Measurements from ENCODE around the gene RNGTT.
"Not testable (repeated sequence)": the region's sequence is repeated elsewhere in the genome, so short reads cannot be mapped to it uniquely, and the experiment has no call there.

The RNGTT gene

DNA sequence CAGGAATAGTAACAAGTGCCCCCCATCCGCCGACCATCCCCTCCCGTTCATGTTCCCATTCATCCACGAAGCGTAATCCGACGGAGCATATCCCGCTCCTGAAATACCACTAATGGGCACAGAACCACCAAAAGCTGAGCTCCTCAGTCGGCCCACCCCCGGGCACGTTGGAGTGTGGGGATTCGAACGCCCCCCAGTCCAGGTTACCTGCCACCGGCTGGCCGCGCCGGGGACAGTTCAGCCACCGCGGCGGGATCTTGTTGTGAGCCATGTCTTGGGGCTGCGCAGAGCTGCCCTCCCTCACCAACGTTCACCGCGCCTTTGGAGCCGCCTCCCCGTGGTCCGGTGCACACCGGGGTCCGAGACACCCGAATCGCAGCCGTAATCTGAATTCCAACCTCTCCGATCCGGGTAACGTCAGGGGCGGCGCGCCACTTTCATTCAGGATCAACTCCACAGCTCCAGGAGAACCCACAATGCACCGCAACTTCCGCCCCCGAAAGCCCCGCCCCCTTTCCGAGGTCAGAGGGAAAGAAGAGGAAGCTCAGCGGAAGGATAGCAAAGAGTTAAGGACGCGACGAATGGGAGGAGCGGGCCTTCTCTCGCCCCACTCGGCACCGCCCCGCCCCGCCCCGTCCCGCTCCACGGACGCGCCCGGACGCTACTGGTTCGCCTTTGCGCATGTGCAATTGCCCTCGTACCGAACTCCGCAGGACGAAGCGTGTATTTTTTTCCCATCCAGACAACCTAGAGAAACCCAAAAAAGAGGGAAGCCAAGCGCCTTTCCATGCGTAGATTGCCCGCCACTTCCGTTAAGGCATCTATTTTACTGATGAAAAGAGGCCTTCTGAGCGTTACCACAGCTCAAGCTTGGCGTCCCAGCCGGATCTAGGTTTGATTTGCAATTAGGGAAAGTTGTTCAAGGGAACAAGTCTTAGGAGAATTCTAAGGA is at the start of gene RNGTT:
Gene RNGTT (minus strand): TSS at position 480 of the 952 bp plus-strand sequence. CDS start 209 bp downstream, at position 271.
- DNase-seq: peak; percentile 98

DNA sequence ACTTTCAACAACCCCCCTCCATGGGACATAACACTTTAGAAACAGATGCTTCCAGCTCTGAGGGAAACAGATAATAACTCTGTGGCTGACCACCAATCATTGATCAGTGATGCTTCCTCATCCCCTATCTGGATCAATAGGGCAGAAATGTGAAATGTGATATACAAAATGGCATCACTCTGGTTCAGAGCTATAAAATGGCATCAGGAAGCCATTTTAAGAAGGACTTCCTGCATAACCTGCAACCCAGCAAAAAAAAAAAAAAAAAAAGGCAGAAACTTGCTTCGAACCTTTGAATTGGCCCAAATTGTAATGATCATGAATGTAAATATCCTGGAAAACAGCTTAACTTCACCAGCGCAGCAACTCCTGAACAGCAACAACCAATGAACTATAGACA is 48.0 kb upstream of the RNGTT start:
- DNase-seq: no peak

DNA sequence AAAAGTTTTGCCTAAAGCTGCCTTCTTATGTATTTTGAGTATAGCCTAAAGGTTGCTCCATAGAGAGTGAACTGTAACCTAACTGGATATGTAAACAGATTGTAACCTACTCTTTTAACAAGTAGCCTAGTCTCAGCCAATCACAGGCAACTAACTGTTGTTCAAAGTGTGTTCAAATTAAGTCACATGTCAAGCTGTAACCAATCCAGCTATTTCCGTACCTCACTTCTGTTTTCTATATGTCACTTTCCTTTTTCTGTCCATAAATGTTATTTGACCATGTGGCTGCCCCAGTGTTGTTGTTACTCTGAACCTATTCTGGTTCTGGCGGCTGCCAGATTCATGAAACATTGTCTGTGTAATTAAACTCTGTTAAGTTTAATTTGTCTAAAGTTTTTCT is 47.4 kb upstream of the RNGTT start:
- DNase-seq: no peak

DNA sequence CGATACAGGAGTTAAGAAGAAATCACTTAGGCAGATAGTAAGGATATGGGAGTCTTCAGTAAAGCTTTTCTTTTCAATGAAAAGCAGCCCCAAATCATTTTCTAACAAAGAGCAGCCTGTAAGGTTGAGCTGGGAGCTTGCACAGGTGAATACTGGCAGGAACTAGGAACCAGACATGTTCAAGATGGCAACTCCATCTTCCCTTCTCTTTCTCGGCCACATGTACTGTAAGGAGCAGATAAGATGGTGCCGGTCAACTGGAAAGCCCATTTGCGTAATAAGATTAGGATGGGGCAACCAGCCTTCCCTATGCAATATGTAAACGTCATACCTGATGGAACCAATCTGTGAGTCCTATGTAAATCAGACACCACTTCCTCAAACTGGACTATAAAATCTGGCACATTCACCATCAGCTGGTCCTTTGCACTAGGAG is 46.2 kb upstream of the RNGTT start:
- no peak for DNase-seq

DNA sequence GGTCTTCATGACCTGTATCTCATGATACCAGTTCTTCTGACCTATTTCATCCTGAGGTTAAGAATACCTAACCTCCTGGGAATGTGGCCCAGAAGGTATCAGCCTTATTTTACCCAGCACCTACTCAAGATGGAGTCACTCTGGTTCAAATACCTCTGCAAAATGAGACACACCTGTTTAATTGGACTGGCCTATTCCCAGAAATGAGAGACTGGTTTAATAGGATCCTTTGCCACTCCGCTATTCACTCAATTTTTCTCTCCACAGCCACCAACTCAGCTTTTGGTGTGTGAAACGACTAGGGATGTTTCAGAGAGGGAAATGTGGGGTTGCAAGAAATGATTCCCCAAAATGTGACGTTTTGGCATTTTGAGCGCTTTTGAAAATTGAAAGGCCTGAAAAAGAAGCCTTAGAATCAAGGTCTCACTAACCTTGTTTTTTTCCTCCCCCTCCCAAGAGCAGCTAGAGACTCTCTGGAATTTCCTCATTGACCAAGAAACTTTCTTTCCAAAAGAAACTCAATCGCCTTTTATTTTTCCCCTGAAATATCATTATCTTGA is 45.5 kb upstream of the RNGTT start:
- DNase-seq: no peak

DNA sequence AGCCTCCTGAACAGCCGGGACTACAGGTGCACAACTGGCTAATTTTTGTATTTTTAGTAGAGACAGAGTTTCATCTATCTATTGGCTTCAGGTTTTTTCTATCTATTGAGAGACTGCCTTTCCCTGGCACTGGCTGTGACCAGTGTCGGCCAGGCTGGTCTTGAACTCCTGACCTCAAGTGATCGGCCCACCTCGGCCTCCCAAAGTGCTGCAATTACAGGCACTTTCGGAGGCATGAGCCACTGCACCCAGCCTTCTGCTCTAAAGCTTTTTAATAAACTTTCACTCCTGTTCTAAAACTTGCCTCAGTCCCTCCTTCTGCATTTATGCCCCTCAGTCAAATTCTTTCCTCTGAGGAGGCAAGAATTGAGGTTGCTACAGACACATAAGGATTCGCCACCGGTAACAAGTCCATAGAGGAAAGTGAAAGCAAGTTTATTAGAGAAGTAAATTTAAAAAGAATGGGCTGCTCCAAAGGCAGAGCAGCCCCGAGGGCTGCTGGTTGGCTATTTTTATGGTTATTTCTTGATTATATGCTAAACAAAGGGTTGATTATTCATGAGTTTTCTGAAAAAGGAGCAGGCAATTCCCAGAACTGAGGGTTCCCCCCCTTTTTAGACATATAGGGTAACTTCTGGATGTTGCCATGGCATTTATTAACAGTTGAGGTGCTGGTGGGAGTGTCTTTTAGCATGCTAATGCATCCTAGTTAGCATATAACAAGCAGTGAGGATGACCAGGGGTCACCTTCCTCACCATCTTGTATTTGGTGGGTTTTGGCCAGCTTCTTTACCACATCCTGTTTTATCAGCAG is 44.8 kb upstream of the RNGTT start:
- no peak for DNase-seq

DNA sequence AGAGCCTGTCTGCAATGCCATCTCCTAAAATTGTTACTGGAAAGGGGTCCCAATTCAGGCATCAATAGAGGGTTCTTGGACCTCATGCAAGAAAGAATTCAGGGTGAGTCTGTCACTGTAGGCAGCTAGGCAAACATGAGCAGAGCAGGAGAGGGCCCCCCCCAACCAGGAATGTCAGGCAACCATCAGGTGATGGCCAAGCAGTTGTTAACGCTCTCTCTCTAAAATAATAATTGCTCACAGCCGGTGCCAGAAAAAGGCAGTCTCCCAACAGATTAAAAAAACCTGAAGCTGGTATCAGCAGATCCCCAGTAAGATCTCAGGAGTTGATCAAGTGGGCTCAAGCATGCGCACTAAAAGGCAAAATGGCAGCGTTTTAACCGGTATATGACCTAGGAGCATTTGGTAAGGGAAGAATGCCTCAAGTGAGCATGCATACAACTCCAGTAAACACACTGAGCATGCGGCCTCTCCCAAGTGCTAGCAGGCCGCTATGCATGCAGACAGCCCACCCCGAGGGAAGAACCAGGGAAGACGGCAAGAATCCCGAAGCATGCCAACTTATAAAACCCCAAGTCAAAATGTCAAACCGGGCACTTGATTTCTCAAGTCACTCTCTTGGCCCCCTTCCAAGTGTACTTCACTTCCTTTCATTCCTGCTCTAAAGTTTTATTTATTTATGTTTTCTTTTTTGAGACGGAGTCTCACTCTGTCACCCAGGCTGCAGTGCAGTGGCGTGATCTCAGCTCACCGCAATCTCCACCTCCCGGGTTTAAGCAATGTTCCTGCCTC is 44.0 kb upstream of the RNGTT start:
- no peak for DNase-seq

DNA sequence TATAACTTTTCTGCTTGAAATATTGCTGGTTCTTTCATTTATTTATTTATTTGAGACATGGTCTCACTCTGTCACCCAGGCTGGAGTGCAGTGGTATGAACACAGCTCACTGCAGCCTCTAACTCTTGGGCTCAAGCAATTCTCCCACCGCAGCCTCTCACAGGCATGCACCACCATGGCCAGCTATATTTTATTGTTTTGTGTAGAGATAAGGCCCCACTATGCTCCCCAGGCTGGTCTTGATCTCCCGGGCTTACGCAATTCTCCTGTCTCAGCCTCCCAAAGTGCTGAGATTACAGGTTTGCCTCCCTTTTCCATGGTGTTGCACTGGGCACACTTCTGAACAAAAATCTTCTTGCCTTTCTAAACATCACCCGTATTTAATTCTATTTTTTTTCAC is 39.1 kb upstream of the RNGTT start:
- DNase-seq: no peak

DNA sequence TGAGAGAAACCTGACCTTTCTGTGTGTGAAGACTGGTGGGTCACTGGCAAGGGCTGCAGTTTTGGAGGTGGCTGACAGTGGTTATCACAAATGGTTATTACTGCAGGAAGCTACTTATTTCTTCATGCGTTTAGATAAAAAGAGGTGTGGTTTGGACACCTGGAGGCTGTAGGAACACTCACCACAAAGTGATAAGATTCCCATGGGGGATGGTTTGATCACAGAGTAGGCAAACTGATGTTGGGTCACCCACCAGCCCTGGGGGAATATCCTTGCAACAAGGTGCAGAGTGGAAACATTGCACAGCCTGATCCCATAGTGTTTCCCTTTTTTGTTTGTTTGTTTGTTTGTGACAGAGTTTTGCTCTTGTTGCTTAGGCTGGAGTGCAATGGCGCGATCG is 33.9 kb upstream of the RNGTT start:
- DNase-seq: no peak

DNA sequence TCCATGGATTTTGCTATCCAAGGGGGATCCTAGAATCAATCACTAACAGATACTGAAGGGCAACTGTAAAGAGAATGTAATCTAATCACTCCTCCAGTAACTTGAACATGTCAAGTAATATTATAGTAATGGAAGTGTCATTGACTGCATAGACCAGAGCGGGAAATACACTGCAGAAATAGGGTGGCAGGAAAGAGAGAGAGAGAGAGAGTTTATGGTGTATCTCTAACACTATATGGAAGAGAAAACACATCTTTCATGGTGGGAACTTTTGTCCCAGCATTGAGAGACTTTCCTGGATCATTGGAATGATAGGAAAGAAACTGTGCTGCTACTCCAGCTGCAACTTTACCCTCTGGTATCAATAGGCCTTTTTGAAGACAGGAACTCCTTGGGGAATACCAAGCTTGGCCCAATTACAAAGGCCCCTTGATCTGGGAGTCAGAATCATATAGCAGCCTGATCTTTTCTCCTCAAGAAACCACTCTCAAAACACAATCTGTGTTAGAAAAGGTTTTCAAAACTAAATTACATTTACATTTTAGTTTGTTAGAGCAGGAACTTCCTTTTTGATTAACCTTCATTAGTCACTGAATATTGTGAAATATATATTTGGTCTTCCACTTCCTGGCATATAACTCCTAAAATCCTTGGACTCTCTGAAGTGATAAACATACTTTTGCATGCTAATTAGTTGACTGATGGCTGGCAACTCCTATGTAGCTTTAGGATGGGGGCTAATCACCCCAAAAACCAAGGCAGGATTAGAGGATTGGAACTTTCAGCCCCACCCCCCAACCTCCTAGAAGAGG is 29.5 kb upstream of the RNGTT start:
- no peak for DNase-seq

DNA sequence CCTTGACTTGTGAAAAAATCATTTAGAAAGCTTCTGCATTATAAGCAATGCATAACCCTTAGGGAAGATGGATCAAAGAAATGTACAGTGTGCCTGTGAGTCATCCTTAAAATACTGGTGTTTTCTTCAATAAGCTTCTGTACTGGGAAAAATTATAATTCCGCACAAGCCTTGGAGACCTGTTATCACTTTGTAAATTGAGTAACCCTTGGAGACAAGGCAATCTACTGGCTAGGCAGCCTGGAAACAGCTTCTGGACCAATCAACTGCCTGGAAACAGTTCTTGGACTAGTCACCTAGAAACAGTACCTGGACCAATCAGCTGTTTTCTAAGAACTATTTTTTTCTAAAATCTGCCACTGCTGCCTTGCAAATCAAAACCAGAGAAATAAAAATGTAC is 25.8 kb upstream of the RNGTT start:
- DNase-seq: no peak

DNA sequence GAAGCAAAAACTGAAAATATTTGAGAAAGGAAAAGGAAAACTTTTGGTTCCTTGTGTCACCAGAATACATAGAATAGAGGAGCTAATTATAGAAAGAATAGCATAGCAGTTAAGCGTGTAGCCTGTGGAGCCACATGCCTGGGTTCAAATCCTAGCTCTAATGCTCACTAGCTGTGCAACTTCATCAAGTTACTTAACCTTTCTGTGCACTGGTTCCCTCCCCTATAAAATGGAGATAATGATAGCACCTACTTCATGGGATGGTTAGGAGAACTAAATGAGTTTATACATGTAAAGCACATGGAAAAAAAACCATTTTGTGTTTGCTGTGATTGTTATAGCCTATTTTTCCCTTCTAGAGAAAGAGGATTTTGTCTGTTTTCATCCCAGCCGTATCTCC is 24.5 kb upstream of the RNGTT start:
- no peak for DNase-seq

DNA sequence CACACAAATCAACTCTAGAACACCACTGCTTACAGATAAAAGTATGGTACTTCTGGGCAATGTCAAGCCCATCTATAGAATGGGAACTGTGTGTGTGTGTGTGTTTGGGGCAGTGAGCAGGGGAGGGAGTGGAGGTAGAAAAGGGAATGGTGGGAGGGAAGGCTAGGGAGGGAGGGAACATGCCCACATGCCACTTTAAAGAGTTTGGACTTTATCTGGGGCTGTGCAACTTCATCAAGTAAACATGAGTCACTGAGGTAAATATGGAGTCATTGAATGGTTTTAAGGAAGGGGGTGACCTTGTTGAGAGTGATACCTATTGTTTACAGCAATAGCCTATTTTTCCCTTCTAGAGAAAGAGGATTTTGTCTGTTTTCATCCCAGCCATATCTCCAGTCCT is 22.5 kb upstream of the RNGTT start:
- DNase-seq: no peak

DNA sequence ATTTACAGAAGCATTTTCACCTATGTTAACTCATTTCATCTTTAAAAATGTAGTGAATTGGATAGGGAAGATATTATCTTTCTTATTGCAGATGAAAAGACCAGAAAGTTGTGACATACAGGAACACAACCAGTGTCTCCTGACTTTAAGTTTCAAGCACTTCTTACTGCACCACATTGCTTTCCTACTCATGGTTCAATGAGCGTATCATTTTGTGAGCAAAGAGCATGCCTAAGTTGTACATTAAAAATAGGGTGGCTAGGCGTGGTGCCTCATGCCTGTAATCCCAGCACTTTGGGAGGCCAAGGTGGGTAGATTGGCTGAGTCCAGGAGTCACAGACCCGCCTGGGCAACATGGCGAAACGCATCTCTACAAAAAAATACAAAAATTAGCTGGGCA is 21.2 kb upstream of the RNGTT start:
- no peak for DNase-seq

DNA sequence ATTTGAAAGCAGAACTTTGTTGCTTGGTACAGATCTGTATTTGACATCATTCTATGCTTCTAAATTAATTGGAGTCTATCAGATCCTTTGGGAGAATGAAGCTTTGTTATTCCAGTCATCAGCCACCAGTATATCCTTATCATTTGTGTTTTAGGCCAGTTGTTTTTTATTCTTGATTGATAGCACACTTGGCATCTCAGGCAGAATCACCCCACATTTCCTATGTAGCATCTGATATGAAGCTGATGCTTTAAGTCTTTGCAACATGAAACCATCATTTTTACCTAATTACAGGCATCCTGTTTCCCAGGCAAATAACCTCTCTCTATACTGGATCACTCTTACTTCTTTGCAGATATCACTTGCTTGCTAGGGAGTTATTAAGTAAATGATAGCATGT is 20.7 kb upstream of the RNGTT start:
- DNase-seq: no peak

DNA sequence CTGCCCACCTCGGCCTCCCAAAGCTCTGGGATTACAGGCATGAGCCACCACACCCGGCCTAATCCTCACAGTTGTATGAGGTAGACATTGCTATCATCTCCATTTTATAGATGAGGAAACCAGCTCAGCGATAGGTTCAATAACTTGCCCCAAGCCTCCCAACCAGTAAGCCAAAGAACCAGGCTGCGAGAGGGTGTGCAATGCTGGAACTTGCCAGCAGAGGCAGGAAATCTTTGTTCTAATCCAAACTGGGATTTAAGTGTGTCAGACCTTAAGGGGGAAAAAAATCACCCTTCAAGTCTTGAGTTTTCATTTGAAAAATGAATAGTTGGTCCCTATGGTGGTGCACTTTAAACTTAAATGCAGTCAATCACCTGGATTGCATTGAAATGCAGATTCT is 20.1 kb upstream of the RNGTT start:
- no peak for DNase-seq

DNA sequence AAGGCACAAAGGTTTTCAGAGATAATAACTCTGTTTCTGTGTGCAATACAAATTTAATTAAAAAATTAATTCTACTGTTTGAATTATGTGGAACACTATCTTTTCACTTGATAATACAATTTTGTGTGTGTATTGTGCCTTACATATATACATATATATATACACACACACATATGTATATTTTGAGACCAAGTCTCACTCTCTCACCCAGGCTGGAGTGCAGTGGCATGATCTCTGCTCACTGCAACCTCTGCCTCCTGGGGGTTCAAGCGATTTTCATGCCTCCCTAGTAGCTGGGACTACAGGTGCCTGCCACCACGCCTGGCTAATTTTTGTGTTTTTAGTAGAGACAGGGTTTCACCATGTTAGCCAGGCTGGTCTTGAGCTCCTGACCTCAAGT is 19.7 kb upstream of the RNGTT start:
- DNase-seq: not testable (repeated sequence)

DNA sequence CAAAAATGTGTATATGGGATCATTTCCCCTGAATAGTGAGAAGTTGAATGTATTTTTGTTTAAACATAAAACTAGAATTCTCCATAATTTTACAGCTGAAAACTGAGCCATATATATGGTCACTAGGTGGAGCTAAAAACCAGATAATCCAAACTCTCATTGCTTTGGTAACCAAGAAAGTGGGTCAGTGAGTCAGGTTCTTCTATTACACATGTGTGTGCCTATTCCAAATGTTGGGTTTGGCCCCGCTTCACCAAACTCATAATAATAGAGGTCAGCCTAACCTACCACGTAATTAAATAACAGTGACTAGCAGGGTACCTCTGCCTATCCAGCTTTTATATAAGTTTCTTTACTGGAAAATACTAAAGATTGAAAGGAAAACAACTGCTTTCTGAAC is 19.3 kb upstream of the RNGTT start:
- peak in 1 of 2 experiments; percentile 6 for DNase-seq

DNA sequence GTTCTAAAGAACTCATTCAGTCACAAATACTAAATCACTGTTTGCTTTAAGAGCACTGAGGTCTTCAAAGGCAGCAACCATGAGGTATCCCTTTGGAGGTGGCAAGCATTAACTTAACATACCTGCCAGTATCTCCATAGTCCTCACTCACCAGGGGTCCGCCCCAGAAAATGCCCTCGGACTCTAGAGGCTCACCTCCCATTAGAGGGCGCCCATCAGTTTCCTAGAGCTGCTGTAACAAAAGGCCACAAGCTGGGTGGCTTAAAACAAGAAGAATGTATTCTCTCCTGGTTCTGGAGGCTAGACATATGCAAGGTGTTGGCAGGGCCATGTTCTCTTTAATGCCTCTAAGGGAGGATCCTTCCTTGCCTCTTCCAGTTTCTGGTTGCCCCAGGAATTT is 12.0 kb upstream of the RNGTT start:
- no peak for DNase-seq

DNA sequence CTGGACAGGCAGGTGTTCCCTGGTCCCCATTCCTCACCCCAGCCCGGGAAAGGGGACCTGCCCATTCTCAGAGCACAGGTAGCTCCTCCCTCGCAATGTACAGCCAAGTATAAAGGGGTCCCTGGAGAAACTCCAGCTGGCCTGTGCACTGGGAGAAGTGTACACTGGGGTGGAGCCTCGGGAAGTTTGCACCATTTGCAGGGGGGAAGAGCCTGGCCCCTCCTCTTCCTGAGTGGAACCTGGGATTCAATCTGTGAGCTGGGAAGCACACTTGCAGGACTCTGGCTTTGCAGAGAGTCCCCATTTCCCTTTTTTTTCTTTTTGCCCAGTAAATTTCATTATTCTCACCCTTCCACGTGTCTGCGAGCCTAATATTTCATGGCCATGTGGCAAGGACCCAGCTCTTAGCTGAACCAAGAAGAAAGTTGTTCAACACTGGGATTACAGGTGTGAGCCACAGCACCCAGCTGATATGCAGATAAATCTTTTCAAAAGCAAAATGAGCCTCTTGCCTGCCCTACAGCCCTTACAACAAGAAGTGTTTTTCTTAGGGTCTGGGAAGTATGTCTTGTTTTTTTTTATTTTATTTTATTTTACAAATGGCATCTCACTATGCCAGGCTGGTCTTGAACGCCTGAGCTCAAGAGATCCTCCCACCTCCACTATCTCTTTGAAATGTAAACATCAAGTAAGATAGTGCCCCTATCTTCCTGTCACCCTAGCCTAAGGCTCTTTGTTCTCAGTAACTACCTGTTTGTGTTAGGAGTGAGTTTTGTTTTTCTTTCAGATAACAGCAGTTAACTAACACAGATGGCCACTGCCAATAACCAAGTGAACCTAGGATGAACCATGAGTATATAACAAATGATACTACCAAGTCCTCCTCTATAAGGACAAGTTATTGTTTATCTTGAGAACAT is 9.3 kb upstream of the RNGTT start:
- no peak for DNase-seq

DNA sequence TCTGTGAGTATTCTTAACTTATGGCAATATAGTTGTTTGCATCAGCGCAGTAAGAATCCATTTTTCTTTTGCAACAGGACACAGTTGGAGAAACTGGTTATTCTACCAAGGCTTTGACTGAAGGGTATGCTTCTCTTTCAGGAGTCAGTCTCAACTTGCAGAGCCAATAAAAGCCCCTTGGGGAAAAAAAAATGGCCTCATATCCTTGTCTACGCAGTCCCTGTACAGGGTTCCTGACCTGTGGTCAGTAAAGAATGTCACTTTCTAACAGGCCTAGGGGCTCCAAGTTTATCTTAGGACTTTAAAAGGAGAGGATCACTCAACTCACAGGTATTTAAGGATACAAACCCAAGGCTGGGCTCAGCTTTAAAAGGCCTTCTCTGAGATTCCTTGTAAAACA is 6.9 kb upstream of the RNGTT start:
- no peak for DNase-seq

Measured in activated CD4-positive, alpha-beta T cell treated with anti-CD3 and anti-CD28 coated beads, Interleukin-2, amount 50 U/mL, for 4 hours (primary cell).